ENCODE data around the gene KMT2A.
A peak's percentile ranks its signal among the peaks of the same experiment; 100 is the strongest.
"Not testable (repeated sequence)": the region's sequence is repeated elsewhere in the genome, so short reads cannot be mapped to it uniquely, and the experiment has no call there.

Gene KMT2A

GRCh38 chr11:118435290-118435892, 901 bp upstream of the KMT2A start:
- peak; percentile 68 for DNase-seq

- peak; percentile 54 for DNase-seq
Observed at GRCh38 chr11:118436639-118437207, 431 bp downstream of the KMT2A start.

- DNase-seq = peak; percentile 45
Observed at GRCh38 chr11:118437208-118438125, 1.2 kb downstream of the KMT2A start.

GRCh38 chr11:118438314-118438931, 2.1 kb downstream of the KMT2A start:
- DNase-seq = peak; percentile 28

- DNase-seq = no peak
Observed at GRCh38 chr11:118439646-118440045, 3.4 kb downstream of the KMT2A start.

GRCh38 chr11:118441770-118442275, 5.5 kb downstream of the KMT2A start:
- no peak for DNase-seq

- DNase-seq = no peak
Observed at GRCh38 chr11:118442301-118442700, 6.0 kb downstream of the KMT2A start.

GRCh38 chr11:118442908-118443589, 6.8 kb downstream of the KMT2A start:
- DNase-seq = no peak

- DNase-seq = no peak
Observed at GRCh38 chr11:118443590-118444218, 7.4 kb downstream of the KMT2A start.

- DNase-seq = no peak
Observed at GRCh38 chr11:118447423-118447822, 11.1 kb downstream of the KMT2A start.

- no peak for DNase-seq
Observed at GRCh38 chr11:118448294-118448693, 12.0 kb downstream of the KMT2A start.

- no peak for DNase-seq
Observed at GRCh38 chr11:118449316-118449918, 13.1 kb downstream of the KMT2A start.

- DNase-seq = no peak
Observed at GRCh38 chr11:118450451-118450850, 14.2 kb downstream of the KMT2A start.

- no peak for DNase-seq
Observed at GRCh38 chr11:118462178-118462577, 25.9 kb downstream of the KMT2A start.

GRCh38 chr11:118468968-118469367, 32.7 kb downstream of the KMT2A start:
- not testable (repeated sequence) for DNase-seq

GRCh38 chr11:118471030-118471429, 34.7 kb downstream of the KMT2A start:
- DNase-seq = no peak

GRCh38 chr11:118473537-118473936, 37.2 kb downstream of the KMT2A start:
- no peak for DNase-seq

GRCh38 chr11:118476676-118477075, 40.4 kb downstream of the KMT2A start:
- no peak for DNase-seq

GRCh38 chr11:118481238-118481637, 44.9 kb downstream of the KMT2A start:
- not testable (repeated sequence) for DNase-seq

GRCh38 chr11:118484405-118484804, 48.1 kb downstream of the KMT2A start:
- no peak for DNase-seq

- DNase-seq = no peak
Observed at GRCh38 chr11:118485273-118485672, 49.0 kb downstream of the KMT2A start.

Measured in stimulated activated CD4-positive, alpha-beta T cell treated with anti-CD3 and anti-CD28 coated beads, Interleukin-1b, Interleukin-23, amount 100 ng/mL, for 48 hours (primary cell).